GM23338 (cell line): ENCODE data around the gene NPAS2.

Experiments
- CREB1 ChIP-seq: fragments of 250-450 bp; sonication (Bioruptor Pico); IDR thresholded peaks from 2 replicates; pipeline ENCODE4 v1.5.0; 2020; ENCODE audit warnings: low read depth, mild to moderate bottlenecking, moderate library complexity
- EZH2 ChIP-seq: fragments of 200-600 bp; sonication (generic); IDR thresholded peaks from one replicate; pipeline ENCODE4 v1.8.0; 2017; ENCODE audit warnings: antibody characterized with exemption, mild to moderate bottlenecking, low read depth; ENCODE audit not compliant: unreplicated experiment
- EZH2phosphoT487 ChIP-seq: fragments of 200-600 bp; sonication (generic); IDR thresholded peaks from one replicate; pipeline ENCODE4 v1.8.1; 2018; ENCODE audit warnings: antibody characterized with exemption; ENCODE audit not compliant: unreplicated experiment
- JUNB ChIP-seq: IDR thresholded peaks from one replicate; pipeline ENCODE4 v1.6.1; 2016; ENCODE audit warnings: antibody characterized with exemption; ENCODE audit not compliant: unreplicated experiment
- POLR2AphosphoS5 ChIP-seq: IDR thresholded peaks from 2 replicates; pipeline ENCODE4 v1.6.1; 2016; ENCODE audit warnings: antibody characterized with exemption, low read depth
- STAT1 ChIP-seq: IDR thresholded peaks from one replicate; pipeline ENCODE4 v1.6.1; 2016; ENCODE audit warnings: antibody characterized with exemption; ENCODE audit not compliant: unreplicated experiment
- ZNF114 ChIP-seq: fragments of 250-450 bp; sonication (Bioruptor Pico); IDR thresholded peaks from 2 replicates; pipeline ENCODE4 v1.5.0; 2020; ENCODE audit warnings: mild to moderate bottlenecking, moderate library complexity
- ZNF331 ChIP-seq: fragments of 250-450 bp; sonication (Bioruptor Pico); IDR thresholded peaks from 2 replicates; pipeline ENCODE4 v1.5.0; 2020; ENCODE audit warnings: low read depth, mild to moderate bottlenecking, moderate library complexity
- TF ChIP-seq, protein P1 (sequence below), 2 experiments: fragments of 200-600 bp in 1 of 2; sonication (generic) in 1 of 2; conservative IDR thresholded peaks; 2 replicates each; pipeline versions ENCODE4 v1.5.1 to v1.6.1; 2016 to 2017; ENCODE audit warnings: antibody characterized with exemption in 2 of 2, low read depth in 2 of 2, mild to moderate bottlenecking in 2 of 2, moderate library complexity in 1 of 2
- TF ChIP-seq, protein P2 (sequence below): IDR thresholded peaks from 2 replicates; pipeline ENCODE4 v1.6.1; 2016; ENCODE audit warnings: antibody characterized with exemption
- TF ChIP-seq, protein P3 (sequence below): IDR thresholded peaks from one replicate; pipeline ENCODE4 v1.6.1; 2018; ENCODE audit warnings: antibody characterized with exemption; ENCODE audit not compliant: unreplicated experiment
- TF ChIP-seq, protein P4 (sequence below): fragments of 250-450 bp; sonication (Bioruptor Pico); IDR thresholded peaks from 2 replicates; pipeline ENCODE4 v1.5.0; 2020; ENCODE audit warnings: mild to moderate bottlenecking, moderate library complexity

DNA sequence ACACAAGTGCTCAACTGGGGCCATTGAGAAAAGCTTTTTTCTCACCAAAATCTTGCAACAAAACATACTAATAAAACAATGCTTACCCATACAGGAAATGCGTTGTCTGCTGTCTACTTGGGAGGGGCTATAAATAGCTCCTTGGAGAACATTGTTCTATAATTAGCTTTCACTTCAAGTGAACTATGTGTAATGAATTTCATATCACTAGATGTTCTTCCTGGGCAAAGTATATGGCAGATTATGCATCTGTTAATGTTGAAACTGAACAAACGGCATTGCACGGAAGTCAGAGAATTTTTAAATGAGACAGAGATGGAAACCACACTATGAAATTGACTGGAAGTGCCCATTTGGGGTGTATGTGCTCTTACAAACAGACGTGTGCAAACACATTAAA is 6.4 kb upstream of the NPAS2 start:
- TF ChIP-seq, protein P1, sequence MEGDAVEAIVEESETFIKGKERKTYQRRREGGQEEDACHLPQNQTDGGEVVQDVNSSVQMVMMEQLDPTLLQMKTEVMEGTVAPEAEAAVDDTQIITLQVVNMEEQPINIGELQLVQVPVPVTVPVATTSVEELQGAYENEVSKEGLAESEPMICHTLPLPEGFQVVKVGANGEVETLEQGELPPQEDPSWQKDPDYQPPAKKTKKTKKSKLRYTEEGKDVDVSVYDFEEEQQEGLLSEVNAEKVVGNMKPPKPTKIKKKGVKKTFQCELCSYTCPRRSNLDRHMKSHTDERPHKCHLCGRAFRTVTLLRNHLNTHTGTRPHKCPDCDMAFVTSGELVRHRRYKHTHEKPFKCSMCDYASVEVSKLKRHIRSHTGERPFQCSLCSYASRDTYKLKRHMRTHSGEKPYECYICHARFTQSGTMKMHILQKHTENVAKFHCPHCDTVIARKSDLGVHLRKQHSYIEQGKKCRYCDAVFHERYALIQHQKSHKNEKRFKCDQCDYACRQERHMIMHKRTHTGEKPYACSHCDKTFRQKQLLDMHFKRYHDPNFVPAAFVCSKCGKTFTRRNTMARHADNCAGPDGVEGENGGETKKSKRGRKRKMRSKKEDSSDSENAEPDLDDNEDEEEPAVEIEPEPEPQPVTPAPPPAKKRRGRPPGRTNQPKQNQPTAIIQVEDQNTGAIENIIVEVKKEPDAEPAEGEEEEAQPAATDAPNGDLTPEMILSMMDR (conservative IDR thresholded peaks at IDR 0.05; ENCODE audit: low read depth in 2 of 2) = no peak
- TF ChIP-seq, protein P2, sequence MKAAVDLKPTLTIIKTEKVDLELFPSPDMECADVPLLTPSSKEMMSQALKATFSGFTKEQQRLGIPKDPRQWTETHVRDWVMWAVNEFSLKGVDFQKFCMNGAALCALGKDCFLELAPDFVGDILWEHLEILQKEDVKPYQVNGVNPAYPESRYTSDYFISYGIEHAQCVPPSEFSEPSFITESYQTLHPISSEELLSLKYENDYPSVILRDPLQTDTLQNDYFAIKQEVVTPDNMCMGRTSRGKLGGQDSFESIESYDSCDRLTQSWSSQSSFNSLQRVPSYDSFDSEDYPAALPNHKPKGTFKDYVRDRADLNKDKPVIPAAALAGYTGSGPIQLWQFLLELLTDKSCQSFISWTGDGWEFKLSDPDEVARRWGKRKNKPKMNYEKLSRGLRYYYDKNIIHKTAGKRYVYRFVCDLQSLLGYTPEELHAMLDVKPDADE = no peak
- TF ChIP-seq POLR2AphosphoS5 (no peak), EZH2 (no peak), ZNF331 (CRISPR knock-in tag) (no peak), ZNF114 (no peak), EZH2phosphoT487 (no peak), JUNB (no peak), CREB1 (CRISPR knock-in tag) (no peak), STAT1 (no peak)
- TF ChIP-seq, protein P3, sequence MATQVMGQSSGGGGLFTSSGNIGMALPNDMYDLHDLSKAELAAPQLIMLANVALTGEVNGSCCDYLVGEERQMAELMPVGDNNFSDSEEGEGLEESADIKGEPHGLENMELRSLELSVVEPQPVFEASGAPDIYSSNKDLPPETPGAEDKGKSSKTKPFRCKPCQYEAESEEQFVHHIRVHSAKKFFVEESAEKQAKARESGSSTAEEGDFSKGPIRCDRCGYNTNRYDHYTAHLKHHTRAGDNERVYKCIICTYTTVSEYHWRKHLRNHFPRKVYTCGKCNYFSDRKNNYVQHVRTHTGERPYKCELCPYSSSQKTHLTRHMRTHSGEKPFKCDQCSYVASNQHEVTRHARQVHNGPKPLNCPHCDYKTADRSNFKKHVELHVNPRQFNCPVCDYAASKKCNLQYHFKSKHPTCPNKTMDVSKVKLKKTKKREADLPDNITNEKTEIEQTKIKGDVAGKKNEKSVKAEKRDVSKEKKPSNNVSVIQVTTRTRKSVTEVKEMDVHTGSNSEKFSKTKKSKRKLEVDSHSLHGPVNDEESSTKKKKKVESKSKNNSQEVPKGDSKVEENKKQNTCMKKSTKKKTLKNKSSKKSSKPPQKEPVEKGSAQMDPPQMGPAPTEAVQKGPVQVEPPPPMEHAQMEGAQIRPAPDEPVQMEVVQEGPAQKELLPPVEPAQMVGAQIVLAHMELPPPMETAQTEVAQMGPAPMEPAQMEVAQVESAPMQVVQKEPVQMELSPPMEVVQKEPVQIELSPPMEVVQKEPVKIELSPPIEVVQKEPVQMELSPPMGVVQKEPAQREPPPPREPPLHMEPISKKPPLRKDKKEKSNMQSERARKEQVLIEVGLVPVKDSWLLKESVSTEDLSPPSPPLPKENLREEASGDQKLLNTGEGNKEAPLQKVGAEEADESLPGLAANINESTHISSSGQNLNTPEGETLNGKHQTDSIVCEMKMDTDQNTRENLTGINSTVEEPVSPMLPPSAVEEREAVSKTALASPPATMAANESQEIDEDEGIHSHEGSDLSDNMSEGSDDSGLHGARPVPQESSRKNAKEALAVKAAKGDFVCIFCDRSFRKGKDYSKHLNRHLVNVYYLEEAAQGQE = no peak
- TF ChIP-seq, protein P4, sequence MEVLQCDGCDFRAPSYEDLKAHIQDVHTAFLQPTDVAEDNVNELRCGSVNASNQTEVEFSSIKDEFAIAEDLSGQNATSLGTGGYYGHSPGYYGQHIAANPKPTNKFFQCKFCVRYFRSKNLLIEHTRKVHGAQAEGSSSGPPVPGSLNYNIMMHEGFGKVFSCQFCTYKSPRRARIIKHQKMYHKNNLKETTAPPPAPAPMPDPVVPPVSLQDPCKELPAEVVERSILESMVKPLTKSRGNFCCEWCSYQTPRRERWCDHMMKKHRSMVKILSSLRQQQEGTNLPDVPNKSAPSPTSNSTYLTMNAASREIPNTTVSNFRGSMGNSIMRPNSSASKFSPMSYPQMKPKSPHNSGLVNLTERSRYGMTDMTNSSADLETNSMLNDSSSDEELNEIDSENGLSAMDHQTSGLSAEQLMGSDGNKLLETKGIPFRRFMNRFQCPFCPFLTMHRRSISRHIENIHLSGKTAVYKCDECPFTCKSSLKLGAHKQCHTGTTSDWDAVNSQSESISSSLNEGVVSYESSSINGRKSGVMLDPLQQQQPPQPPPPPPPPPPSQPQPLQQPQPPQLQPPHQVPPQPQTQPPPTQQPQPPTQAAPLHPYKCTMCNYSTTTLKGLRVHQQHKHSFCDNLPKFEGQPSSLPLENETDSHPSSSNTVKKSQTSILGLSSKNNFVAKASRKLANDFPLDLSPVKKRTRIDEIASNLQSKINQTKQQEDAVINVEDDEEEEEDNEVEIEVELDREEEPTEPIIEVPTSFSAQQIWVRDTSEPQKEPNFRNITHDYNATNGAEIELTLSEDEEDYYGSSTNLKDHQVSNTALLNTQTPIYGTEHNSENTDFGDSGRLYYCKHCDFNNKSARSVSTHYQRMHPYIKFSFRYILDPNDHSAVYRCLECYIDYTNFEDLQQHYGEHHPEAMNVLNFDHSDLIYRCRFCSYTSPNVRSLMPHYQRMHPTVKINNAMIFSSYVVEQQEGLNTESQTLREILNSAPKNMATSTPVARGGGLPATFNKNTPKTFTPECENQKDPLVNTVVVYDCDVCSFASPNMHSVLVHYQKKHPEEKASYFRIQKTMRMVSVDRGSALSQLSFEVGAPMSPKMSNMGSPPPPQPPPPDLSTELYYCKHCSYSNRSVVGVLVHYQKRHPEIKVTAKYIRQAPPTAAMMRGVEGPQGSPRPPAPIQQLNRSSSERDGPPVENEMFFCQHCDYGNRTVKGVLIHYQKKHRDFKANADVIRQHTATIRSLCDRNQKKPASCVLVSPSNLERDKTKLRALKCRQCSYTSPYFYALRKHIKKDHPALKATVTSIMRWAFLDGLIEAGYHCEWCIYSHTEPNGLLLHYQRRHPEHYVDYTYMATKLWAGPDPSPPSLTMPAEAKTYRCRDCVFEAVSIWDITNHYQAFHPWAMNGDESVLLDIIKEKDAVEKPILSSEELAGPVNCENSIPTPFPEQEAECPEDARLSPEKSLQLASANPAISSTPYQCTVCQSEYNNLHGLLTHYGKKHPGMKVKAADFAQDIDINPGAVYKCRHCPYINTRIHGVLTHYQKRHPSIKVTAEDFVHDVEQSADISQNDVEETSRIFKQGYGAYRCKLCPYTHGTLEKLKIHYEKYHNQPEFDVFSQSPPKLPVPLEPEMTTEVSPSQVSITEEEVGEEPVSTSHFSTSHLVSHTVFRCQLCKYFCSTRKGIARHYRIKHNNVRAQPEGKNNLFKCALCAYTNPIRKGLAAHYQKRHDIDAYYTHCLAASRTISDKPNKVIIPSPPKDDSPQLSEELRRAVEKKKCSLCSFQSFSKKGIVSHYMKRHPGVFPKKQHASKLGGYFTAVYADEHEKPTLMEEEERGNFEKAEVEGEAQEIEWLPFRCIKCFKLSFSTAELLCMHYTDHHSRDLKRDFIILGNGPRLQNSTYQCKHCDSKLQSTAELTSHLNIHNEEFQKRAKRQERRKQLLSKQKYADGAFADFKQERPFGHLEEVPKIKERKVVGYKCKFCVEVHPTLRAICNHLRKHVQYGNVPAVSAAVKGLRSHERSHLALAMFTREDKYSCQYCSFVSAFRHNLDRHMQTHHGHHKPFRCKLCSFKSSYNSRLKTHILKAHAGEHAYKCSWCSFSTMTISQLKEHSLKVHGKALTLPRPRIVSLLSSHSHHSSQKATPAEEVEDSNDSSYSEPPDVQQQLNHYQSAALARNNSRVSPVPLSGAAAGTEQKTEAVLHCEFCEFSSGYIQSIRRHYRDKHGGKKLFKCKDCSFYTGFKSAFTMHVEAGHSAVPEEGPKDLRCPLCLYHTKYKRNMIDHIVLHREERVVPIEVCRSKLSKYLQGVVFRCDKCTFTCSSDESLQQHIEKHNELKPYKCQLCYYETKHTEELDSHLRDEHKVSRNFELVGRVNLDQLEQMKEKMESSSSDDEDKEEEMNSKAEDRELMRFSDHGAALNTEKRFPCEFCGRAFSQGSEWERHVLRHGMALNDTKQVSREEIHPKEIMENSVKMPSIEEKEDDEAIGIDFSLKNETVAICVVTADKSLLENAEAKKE (CRISPR knock-in tag) = no peak
